ENCODE data around the gene SELENOF.

DNA sequence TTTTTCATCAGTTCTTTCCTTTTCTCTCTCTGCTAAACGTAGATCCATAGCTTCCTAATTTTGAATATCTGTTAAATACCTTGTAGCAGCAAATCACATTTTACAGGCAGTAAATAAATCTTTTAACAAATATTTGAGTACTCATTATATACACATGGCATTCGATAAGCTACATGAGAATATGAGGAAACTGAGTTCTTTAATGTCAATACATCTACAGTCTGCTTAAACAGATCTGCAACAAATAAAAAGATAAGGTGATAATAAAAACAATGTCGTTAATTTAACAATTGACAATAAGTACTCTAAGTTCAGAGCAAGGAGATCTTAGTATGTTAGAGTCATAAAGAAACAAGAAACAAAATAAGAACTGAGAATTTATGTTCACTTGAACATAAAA lies 42.9 kb downstream of the SELENOF start:
- TF ChIP-seq CTCF (IDR thresholded peaks at IDR 0.05 in 2 of 3, conservative IDR thresholded peaks at IDR 0.05 in 1 of 3; ENCODE audit: control insufficient read depth in 2 of 3, extremely low read depth in 1 of 3, insufficient read depth in 1 of 3, low read depth in 3 of 3, low read length in 3 of 3) (no peak), FOXK2 (IDR thresholded peaks at IDR 0.05) (no peak), KDM1A (IDR thresholded peaks at IDR 0.05; ENCODE audit: borderline replicate concordance) (no peak), RAD21 (IDR thresholded peaks at IDR 0.05; ENCODE audit: insufficient read depth, low read depth, low read length) (no peak), TCF7 (IDR thresholded peaks at IDR 0.05; ENCODE audit: borderline replicate concordance) (no peak), PAX8 (IDR thresholded peaks at IDR 0.05) (no peak)
- TF ChIP-seq, protein P1, sequence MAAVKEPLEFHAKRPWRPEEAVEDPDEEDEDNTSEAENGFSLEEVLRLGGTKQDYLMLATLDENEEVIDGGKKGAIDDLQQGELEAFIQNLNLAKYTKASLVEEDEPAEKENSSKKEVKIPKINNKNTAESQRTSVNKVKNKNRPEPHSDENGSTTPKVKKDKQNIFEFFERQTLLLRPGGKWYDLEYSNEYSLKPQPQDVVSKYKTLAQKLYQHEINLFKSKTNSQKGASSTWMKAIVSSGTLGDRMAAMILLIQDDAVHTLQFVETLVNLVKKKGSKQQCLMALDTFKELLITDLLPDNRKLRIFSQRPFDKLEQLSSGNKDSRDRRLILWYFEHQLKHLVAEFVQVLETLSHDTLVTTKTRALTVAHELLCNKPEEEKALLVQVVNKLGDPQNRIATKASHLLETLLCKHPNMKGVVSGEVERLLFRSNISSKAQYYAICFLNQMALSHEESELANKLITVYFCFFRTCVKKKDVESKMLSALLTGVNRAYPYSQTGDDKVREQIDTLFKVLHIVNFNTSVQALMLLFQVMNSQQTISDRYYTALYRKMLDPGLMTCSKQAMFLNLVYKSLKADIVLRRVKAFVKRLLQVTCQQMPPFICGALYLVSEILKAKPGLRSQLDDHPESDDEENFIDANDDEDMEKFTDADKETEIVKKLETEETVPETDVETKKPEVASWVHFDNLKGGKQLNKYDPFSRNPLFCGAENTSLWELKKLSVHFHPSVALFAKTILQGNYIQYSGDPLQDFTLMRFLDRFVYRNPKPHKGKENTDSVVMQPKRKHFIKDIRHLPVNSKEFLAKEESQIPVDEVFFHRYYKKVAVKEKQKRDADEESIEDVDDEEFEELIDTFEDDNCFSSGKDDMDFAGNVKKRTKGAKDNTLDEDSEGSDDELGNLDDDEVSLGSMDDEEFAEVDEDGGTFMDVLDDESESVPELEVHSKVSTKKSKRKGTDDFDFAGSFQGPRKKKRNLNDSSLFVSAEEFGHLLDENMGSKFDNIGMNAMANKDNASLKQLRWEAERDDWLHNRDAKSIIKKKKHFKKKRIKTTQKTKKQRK (IDR thresholded peaks at IDR 0.05; ENCODE audit: low read depth, low read length): no peak
